ENCODE measurements around the gene KCNJ3.

DNA sequence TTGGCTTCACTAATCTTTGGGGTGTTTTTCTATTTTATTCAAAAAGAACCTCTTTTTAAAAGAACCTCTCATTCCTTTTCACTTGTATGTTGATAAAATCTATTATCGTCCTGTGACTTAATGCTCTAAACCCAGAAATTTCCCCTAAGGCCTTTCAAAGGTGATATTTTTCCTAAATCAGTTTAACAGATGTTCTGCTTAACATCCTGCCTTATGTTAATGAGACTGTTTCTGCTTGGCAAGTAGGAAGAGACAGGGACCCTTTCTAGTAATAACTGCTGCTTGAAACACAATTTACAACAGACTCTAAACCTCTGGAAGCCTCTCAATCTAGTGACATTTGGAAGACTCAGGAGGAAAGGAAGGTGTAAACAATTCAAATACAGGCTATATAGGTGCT, 128.8 kb downstream of the KCNJ3 start:
- TF ChIP-seq POLR2A (IDR thresholded peaks at IDR 0.05) = no peak
- TF ChIP-seq, protein P1, sequence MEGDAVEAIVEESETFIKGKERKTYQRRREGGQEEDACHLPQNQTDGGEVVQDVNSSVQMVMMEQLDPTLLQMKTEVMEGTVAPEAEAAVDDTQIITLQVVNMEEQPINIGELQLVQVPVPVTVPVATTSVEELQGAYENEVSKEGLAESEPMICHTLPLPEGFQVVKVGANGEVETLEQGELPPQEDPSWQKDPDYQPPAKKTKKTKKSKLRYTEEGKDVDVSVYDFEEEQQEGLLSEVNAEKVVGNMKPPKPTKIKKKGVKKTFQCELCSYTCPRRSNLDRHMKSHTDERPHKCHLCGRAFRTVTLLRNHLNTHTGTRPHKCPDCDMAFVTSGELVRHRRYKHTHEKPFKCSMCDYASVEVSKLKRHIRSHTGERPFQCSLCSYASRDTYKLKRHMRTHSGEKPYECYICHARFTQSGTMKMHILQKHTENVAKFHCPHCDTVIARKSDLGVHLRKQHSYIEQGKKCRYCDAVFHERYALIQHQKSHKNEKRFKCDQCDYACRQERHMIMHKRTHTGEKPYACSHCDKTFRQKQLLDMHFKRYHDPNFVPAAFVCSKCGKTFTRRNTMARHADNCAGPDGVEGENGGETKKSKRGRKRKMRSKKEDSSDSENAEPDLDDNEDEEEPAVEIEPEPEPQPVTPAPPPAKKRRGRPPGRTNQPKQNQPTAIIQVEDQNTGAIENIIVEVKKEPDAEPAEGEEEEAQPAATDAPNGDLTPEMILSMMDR (IDR thresholded peaks at IDR 0.05) = no peak
